Effector memory CD8-positive, alpha-beta T cell (primary cell): ENCODE results near the gene ADGRL3.

Source experiments
- ATAC-seq: fragments of 150-1000 bp; cut with Tn5 transposase; replicated peaks from 2 replicates; pipeline ENCODE4 v1.10.0; 2021; ENCODE audit warnings: mild to moderate bottlenecking, moderate library complexity
- DNase-seq, 3 experiments: peaks; one replicate each; pipeline ENCODE4 v3.0.0; 2021
- H3K27ac Mint-ChIP-seq, 2 donors: one replicate each; pipeline ENCODE4 v1.8.0; 2022; ENCODE audit warnings: mild to moderate bottlenecking in 2 of 2, mixed read lengths in 2 of 2, moderate library complexity in 2 of 2
- H3K27me3 Mint-ChIP-seq, 2 donors: one replicate each; pipeline ENCODE4 v1.8.0; 2022; ENCODE audit warnings: mixed read lengths in 2 of 2
- H3K36me3 Mint-ChIP-seq: one replicate; pipeline ENCODE4 v1.8.0; 2022; ENCODE audit warnings: mild to moderate bottlenecking, moderate library complexity, mixed read lengths; ENCODE audit not compliant: insufficient read depth
- H3K4me1 Mint-ChIP-seq, 2 donors: one replicate each; pipeline ENCODE4 v1.8.0; 2022; ENCODE audit warnings: low read depth in 2 of 2, mixed read lengths in 2 of 2
- H3K4me3 Mint-ChIP-seq, 2 donors: one replicate each; pipeline ENCODE4 v1.8.0; 2022; ENCODE audit warnings: mild to moderate bottlenecking in 2 of 2, mixed read lengths in 2 of 2, moderate library complexity in 2 of 2
- H3K9me3 Mint-ChIP-seq, 2 donors: one replicate each; pipeline ENCODE4 v1.8.0; 2022; ENCODE audit warnings: mixed read lengths in 2 of 2

The ADGRL3 gene

GRCh38 chr4:62070291-62070852 lies 870.2 kb downstream of the ADGRL3 start:
- Mint-ChIP-seq H3K27me3 (no peaks in the 10 kb centered on the region), H3K36me3 (no peaks in the 10 kb centered on the region), H3K9me3 (peaks cover 0 to 2% of the 10 kb centered on the region in 2 donors)

GRCh38 chr4:62075089-62075488 lies 875.0 kb downstream of the ADGRL3 start:
- Mint-ChIP-seq H3K27me3 (no peaks in the 10 kb centered on the region), H3K27ac (no peak overlapping the region), H3K4me1 (no peaks in the 10 kb centered on the region), H3K4me3 (no peak overlapping the region), H3K36me3 (no peaks in the 10 kb centered on the region), H3K9me3 (peaks cover 0 to 2% of the 10 kb centered on the region in 2 donors)
- no peak for ATAC-seq
- no peak for DNase-seq

More at GRCh38 chr4:62070291-62070852, 870.2 kb downstream of the ADGRL3 start:
- no peak for ATAC-seq
- no peaks in the 10 kb centered on the region for H3K4me1 Mint-ChIP-seq
- H3K27ac Mint-ChIP-seq = no peak overlapping the region
- H3K4me3 Mint-ChIP-seq = no peak overlapping the region
- no peak for DNase-seq

DNA sequence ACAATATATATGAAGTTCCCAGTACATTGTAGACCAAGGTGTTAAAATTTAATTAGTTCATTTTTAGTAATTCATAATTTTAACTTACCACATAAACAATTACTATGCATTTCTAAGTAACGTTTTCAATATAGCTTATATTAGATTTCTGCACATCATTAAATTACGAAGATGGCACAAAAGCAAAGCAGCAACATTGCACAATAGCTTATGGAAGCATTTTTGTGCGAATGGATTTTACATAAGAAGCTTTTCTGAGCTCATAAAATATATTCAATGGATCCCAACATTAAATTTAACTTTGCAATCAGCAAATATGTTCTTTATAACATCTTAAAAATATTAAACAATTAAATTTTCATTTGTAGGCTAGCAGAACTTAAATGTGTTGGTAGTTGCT lies 875.4 kb downstream of the ADGRL3 start:
- ATAC-seq (no peak), DNase-seq (no peak)
- Mint-ChIP-seq H3K4me1 (no peaks in the 10 kb centered on the region), H3K36me3 (no peaks in the 10 kb centered on the region), H3K9me3 (no peaks in the 10 kb centered on the region), H3K27ac (no peak overlapping the region), H3K4me3 (no peak overlapping the region), H3K27me3 (no peaks in the 10 kb centered on the region)

GRCh38 chr4:62077406-62077805 lies 877.3 kb downstream of the ADGRL3 start:
- no peaks in the 10 kb centered on the region for H3K9me3 Mint-ChIP-seq
- H3K36me3 Mint-ChIP-seq = no peaks in the 10 kb centered on the region
- ATAC-seq = no peak
- H3K4me1 Mint-ChIP-seq = no peaks in the 10 kb centered on the region
- DNase-seq = no peak
- no peaks in the 10 kb centered on the region for H3K27me3 Mint-ChIP-seq
- H3K4me3 Mint-ChIP-seq = no peak overlapping the region
- H3K27ac Mint-ChIP-seq = no peak overlapping the region

- DNase-seq (no peak), ATAC-seq (no peak)
- no peaks in the 10 kb centered on the region for H3K27me3 Mint-ChIP-seq
- no peak overlapping the region for H3K4me3 Mint-ChIP-seq
- peaks cover 0 to 7% of the 10 kb centered on the region in 2 donors for H3K9me3 Mint-ChIP-seq
- H3K4me1 Mint-ChIP-seq = no peaks in the 10 kb centered on the region
- H3K27ac Mint-ChIP-seq = no peak overlapping the region
- no peaks in the 10 kb centered on the region for H3K36me3 Mint-ChIP-seq
Observed at GRCh38 chr4:62080431-62080830, 880.3 kb downstream of the ADGRL3 start.

- Mint-ChIP-seq H3K27me3 (no peaks in the 10 kb centered on the region), H3K4me1 (no peaks in the 10 kb centered on the region), H3K27ac (no peak overlapping the region), H3K4me3 (no peak overlapping the region), H3K9me3 (peaks cover 22 to 23% of the 10 kb centered on the region in 2 donors), H3K36me3 (no peaks in the 10 kb centered on the region)
- DNase-seq (no peak), ATAC-seq (no peak)
Observed at GRCh38 chr4:62087706-62088105, 887.6 kb downstream of the ADGRL3 start.

DNA sequence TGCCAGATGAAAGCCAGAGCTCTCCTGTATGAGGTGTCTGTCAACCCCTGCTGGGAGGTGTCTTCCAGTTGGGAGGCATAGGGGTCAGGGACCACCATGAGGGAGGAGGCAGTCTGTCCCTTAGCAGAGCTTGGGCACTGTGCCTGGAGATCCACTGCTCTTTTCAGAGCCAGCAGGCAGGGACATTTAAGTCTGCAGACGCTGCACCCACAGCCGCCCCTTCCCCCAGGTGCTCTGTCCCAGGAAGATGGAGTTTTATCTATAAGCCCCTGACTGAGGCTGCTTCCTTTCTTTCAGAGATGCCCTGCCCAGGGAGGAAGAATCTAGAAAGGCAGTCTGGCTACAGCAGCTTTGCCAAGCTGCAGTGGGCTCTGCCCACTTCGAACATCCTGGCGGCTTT lies 893.6 kb downstream of the ADGRL3 start:
- H3K9me3 Mint-ChIP-seq = peaks cover 16 to 20% of the 10 kb centered on the region in 2 donors
- no peak overlapping the region for H3K4me3 Mint-ChIP-seq
- H3K36me3 Mint-ChIP-seq = no peaks in the 10 kb centered on the region
- H3K27me3 Mint-ChIP-seq = no peaks in the 10 kb centered on the region
- ATAC-seq = no peak
- no peak overlapping the region for H3K27ac Mint-ChIP-seq
- DNase-seq = no peak
- no peaks in the 10 kb centered on the region for H3K4me1 Mint-ChIP-seq

DNA sequence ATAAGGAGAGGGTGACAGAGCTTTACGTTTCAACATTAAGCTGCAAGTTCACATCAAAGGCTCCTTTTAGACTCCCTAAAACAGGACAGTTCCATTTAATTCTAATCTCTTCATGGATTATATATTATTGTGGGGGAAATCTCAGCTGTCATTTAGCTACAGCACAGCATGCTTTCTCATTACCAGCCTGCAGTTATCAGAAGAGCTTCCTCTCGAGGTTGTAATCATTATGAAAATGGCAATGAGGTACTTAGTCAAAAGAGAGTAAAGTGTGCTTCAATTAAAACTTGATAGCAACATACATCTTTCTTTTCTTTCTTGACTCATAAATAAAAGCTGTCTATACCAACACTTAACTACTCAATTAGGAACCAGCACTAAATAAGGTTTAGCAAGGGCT lies 896.8 kb downstream of the ADGRL3 start:
- H3K27me3 Mint-ChIP-seq = no peaks in the 10 kb centered on the region
- H3K9me3 Mint-ChIP-seq = peaks cover 12% of the 10 kb centered on the region in 2 donors
- no peak overlapping the region for H3K27ac Mint-ChIP-seq
- H3K36me3 Mint-ChIP-seq = no peaks in the 10 kb centered on the region
- no peak for ATAC-seq
- no peak for DNase-seq
- H3K4me3 Mint-ChIP-seq = no peak overlapping the region
- no peaks in the 10 kb centered on the region for H3K4me1 Mint-ChIP-seq

GRCh38 chr4:62115216-62115615 lies 915.1 kb downstream of the ADGRL3 start:
- no peaks in the 10 kb centered on the region for H3K27me3 Mint-ChIP-seq
- no peaks in the 10 kb centered on the region for H3K4me1 Mint-ChIP-seq
- H3K27ac Mint-ChIP-seq = no peak overlapping the region
- DNase-seq (no peak), ATAC-seq (no peak)
- H3K36me3 Mint-ChIP-seq = no peaks in the 10 kb centered on the region
- H3K9me3 Mint-ChIP-seq = peaks cover 0 to 4% of the 10 kb centered on the region in 2 donors
- no peak overlapping the region for H3K4me3 Mint-ChIP-seq

- Mint-ChIP-seq H3K4me3 (no peak overlapping the region), H3K36me3 (no peaks in the 10 kb centered on the region), H3K27me3 (no peaks in the 10 kb centered on the region), H3K27ac (no peak overlapping the region), H3K9me3 (peaks cover 0 to 2% of the 10 kb centered on the region in 2 donors), H3K4me1 (no peaks in the 10 kb centered on the region)
- no peak for ATAC-seq
- no peak for DNase-seq
Observed at GRCh38 chr4:62117886-62118285, 917.8 kb downstream of the ADGRL3 start.

- H3K4me3 Mint-ChIP-seq = no peak overlapping the region
- no peaks in the 10 kb centered on the region for H3K27me3 Mint-ChIP-seq
- no peak overlapping the region for H3K27ac Mint-ChIP-seq
- peaks cover 0 to 2% of the 10 kb centered on the region in 2 donors for H3K9me3 Mint-ChIP-seq
- DNase-seq = no peak
- no peaks in the 10 kb centered on the region for H3K4me1 Mint-ChIP-seq
- ATAC-seq = no peak
- no peaks in the 10 kb centered on the region for H3K36me3 Mint-ChIP-seq
Observed at GRCh38 chr4:62118558-62118957, 918.4 kb downstream of the ADGRL3 start.

- H3K36me3 Mint-ChIP-seq = no peaks in the 10 kb centered on the region
- H3K27ac Mint-ChIP-seq = no peak overlapping the region
- H3K9me3 Mint-ChIP-seq = peaks cover 0 to 4% of the 10 kb centered on the region in 2 donors
- no peak for ATAC-seq
- H3K4me3 Mint-ChIP-seq = no peak overlapping the region
- DNase-seq = no peak
- H3K27me3 Mint-ChIP-seq = no peaks in the 10 kb centered on the region
- H3K4me1 Mint-ChIP-seq = no peaks in the 10 kb centered on the region
Observed at GRCh38 chr4:62119195-62119594, 919.1 kb downstream of the ADGRL3 start.

DNA sequence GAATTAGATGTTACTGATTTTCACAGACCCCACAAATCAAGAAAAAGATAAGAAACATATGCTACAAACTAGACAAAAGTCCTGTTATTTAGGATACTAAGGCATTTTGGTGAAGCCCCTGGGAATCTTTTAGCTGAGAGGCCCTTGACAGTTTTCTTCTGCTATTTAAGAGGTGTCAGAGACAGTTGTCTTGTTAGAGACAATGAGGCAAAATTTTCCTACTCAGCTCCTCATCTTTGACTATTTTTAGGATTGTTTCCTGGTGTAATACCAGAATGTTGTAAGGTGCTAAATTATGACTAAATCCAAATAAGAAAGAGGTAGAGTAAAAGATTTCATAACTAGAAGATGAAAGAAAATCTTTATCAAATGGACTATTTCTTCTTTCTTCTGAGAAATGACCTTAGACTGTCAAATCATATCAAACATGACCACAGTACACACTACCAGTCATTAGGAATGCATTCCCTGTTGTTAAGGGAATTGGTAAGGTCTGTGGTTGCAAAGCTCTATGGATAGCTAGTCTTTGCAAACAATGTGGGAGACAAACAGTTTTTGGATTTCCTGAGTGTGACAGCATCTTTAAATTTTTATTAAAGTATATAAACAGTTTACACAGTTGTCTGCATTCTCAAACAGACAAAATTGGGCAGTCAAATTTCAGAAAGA lies 926.1 kb downstream of the ADGRL3 start:
- DNase-seq (no peak), ATAC-seq (no peak)
- Mint-ChIP-seq H3K9me3 (peaks cover 12 to 27% of the 10 kb centered on the region in 2 donors), H3K27ac (no peak overlapping the region), H3K36me3 (no peaks in the 10 kb centered on the region), H3K27me3 (no peaks in the 10 kb centered on the region), H3K4me3 (no peak overlapping the region), H3K4me1 (no peaks in the 10 kb centered on the region)
